Fibroblast of skin of left quadriceps (primary cell): ENCODE results near the gene BEX5.
"Not testable (repeated sequence)": the region's sequence is repeated elsewhere in the genome, so short reads cannot be mapped to it uniquely, and the experiment has no call there.

Experiments
- DNase-seq, 2 experiments: peaks; one replicate each; pipeline ENCODE4 v3.0.0-alpha.2; 2013; ENCODE audit warnings: low read depth in 2 of 2

BEX5 gene

DNA sequence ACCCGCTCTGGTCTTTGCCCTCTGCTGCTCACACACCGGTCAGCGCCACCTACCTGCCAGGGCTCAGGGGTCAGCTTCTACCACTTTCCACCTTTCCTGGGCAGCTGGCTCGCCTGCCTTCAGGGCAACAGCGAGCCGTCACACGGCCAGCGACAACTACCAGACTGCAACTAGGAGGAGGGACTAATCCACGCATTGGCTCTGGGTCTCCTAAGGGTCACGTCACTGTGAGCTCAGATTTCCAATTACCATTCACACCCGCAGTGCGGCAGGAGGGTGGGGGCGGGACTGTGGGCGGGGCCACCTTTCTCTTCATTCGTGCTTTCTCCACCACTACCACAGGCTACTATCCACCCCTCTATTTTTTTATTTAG is at the start of gene BEX5:
Gene BEX5, minus strand, starts transcription at position 172 of the 374 bp plus-strand sequence. CDS start 1,712 bp downstream, outside the sequence.
- peak; percentile 4 to 7 for DNase-seq

DNA sequence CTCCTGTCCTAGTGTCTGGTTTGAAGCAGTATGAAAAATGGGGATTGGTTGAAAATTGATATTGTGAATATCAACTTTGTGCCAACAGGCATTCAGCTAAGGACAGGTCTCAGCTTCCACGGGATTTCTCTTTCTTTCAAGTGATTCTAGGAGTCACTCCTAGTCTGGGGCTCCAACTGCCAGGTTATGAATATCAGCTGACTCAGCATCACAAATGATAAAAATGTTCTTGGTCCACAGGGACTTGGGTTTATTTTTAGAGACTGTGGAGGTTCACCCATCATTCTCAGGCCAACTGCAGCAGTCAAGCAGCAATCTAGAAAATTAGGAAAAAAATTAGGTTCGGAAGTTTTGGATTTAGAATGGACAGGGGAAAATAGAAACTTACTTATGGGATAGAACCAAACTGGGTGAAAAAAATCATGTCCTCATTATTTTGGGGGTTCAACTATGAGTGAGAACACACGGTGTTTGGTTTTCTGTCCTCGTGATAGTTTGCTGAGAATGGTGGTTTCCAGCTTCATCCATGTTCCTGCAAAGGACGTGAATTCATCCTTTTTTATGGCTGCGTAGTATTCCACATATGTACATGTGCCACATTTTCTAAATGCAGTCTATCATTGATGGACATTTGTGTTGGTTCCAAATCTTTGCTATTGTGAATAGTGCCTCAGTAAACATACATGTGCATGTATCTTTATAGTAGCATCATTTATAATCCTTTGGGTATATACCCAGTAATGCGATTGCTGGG is 30.4 kb upstream of the BEX5 start:
- no peak for DNase-seq

DNA sequence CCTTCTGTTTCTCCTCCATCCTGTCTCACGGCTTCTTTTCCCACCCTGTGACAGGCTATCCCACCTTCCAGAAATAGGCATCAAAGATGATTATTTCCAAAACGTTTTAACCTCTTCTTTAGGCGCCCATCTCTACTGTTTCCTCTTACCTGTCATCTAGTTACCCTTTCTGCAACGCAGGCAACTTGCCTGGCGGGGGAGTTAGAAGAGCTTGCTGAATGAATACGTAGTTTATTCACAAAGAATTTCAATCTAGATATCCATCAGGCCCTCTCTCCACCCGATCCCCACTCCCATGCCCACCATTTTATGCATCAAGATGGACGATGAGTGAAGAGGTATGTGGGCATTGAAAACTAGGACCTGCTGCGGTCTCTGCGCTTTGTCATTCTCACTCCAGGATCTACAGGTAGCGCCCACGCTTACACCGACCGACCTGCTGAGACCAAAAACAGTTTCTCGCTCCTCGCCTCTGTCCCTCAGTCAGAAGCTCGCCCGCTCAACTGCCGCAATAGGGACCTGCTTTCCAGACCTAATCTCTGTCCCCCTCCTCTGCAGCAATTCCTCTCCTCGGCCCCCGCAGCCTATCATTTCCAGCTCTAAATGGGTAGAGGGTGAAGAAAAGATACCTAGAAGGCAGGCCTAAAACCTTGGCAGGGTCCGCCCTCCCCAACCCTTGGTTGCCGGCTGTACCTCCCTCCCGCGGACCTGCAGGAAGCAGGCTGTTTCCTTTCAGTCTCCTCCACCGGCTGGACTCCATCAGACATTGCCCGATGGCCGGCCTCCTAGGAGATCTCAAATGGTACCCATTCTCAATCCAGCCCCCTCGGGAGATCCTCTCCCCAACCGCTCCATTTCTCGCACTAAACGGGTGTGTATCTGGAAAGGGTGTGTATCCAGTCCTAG is 624 bp downstream of the BEX5 start:
- no peak for DNase-seq

DNA sequence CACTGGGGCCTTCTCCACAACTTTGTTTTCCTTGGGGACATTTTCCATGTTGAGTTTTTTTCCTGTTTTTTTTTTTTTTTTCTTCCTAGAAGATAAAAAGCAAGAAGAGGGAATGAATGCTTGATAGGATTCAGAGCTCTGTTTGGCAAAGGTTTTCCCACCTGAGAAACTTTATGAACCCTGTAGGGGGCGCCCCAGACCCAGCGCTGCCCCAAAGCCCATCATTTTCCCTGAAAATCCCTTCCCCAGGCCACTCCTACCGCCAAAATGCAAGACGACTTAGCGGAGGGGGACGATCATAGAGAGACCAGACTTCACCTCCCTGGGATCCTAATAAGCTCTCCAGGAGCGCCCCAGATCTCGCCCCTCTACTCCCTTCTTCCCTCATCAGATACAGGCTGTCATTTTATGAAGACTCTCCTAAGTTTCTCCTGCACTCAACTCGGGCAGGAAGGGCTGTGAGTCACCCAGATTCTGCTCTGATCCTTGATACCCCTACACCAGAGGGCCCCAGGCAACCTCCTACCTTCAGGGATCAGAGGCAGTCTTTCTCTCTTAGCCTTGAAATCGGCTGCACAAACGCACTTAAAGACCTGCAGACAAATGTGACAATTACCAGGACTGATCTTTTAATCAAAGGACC is 1.4 kb downstream of the BEX5 start:
- DNase-seq = no peak

DNA sequence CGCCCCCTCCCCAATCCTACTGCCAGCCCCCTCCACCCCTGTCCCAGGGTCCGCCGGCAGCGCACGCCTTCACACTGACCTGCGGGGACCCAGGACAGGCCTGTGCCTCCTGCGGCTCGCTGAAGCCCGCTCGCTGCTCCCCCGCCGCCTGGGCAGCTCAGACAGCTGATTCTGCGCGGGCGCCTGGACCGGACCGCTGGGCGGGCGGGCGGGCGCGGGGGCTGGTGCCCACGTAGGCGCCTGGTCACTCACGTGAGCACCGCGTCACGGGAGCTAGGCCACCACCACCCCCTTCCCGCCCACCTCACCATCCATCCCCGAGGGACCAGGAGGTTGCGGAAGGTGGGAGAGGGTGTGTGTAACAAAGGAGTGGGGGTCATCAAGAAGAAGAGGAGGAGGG is 13.5 kb downstream of the BEX5 start, which contains the start of gene TCEAL6:
Gene TCEAL6, minus strand, starts transcription at position 208 of the 400 bp plus-strand sequence.
- not testable (repeated sequence) for DNase-seq

DNA sequence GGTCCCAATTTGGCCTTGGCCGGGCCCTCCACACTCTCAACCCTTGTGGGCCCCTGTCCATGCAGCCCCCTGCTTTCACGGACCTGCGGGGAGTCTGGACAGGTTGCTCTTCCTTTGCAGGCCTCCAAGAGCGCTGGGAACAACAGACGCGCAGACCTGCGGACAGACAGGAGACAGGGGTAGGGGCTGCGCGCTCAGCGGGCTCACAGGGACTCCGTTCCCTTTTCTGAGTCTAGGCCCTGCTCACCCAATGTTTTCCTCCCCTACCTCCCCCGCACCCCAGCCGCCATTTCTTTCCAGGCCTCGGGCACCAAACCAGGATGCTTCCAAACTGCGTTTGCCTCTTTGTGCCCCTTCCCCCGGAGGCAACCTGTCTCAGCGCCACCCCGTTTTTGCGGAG is 14.1 kb downstream of the BEX5 start:
- not testable (repeated sequence) for DNase-seq

DNA sequence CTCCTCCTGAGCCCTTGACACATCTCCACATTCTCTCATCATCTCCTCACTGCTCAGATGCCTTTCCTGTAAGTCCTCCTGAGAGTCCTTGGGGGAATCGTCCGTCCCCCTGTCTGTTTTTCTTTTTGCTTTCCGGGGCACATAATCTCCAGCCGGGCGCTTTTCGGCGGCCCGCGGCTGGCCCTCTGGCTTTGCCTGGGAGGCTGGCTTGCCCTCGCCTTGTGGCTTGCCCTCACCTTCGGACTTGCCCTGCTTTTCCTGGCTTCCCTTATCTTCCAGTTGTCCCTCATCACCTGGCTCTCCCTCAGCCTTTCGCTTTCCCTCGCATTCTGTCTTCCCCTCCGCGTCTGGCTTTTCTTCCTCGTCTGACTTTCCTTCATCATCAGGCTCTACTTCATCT is 14.9 kb downstream of the BEX5 start:
- not testable (repeated sequence) for DNase-seq

DNA sequence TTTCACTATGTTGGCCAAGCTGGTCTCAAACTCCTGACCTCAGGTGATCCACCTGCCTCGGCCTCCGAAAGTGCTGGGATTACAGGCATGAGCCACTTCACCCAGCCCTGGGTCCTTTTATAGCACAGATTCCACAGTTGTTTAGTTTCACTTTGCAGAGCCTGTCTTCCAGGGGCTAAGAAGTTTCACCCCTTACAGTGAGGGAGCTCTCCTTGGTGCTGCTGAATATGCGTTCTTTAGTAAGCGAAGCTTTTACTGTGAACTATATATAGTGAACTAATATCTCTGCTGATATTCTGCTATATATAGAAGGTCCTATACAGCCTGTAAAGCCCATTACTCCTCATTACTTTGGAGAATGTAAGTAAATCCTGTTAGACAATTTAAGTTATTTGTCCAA is 17.7 kb downstream of the BEX5 start:
- DNase-seq = no peak

DNA sequence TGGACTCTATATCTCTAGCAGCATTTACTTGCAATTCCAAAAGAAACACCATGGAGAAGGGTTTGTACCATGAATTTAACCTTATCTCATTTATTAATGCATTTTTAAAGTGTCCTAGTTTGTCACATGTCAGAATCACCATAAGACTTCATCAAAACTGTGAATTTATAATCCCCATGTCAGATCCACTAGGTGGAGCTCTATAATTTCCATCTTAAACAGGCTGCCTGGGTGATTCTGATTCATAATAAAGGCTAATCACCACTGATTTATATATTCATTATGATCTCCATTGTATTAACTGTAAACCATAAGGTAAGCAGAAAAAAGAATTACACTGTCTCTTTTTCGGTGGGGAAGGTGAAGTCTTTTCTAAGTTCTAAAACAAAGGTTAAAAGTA is 26.3 kb downstream of the BEX5 start:
- DNase-seq = no peak

DNA sequence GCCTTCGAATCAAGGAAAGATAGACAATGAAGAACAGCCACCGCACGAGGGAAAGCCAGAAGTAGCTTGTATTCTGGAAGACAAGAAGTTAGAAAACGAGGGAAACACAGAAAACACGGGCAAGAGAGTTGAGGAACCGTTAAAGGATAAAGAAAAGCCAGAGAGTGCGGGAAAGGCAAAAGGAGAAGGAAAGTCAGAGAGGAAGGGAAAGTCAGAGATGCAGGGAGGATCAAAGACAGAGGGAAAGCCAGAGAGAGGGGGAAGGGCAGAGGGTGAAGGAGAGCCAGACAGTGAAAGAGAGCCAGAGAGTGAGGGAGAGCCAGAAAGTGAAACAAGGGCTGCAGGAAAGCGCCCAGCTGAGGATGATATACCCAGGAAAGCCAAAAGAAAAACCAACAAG is 28.9 kb downstream of the BEX5 start:
- no peak for DNase-seq

DNA sequence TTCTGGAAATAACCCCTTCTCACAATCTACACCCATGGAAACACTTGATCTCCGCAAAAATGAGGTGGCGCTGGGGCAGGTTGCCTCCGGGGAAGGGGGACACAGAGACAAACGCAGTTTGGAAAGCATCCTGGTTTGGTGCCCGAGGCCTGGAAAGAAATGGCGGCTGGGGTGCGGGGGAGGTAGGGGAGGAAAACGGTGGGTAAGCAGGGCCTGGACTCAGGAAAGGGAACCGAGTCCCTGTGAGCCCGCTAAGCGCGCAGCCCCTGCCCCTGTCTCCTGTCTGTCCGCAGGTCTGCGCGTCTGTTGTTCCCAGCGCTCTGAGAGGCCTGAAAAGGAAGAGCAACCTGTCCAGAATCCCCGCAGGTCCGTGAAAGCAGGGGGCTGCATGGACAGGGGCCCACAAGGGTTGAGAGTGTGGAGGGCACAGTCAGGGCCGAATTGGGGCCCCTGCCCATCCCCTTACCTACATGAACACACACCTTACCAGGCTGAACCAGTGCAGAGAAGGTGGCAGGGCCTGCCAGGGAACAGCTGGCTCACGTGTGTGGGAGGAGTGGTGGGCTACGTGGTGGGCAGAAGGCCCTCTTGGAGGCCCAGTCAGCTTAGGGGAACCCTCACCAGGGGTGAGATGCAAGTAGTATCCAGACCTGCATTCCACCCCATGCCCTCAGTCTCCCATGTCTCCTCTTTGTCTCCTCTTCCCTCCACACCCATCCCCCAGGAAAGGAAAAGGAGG is 29.5 kb downstream of the BEX5 start:
- DNase-seq = not testable (repeated sequence)

DNA sequence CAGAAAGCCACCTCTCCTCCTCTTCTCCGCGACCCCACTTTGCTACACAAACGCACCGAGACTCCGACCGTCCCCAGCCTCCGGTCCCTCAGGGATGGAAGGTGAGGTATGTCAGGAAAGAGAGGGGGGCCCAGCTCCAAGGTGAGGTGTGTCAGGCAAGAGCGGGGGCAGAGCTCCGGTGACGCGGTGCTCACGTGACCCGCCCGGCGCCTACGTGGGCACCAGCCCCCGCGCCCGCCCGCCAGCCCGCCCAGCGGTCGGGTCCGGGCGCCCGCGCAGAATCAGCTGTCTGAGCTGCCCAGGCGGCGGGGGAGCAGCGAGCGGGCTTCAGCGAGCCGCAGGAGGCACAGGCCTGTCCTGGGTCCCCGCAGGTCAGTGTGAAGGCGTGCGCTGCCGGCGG is 30.3 kb downstream of the BEX5 start, which contains the start of gene TCEAL2:
Gene TCEAL2, plus strand, starts transcription at position 244 of the 400 bp plus-strand sequence. CDS start 1,152 bp downstream, outside the sequence.
- not testable (repeated sequence) for DNase-seq

DNA sequence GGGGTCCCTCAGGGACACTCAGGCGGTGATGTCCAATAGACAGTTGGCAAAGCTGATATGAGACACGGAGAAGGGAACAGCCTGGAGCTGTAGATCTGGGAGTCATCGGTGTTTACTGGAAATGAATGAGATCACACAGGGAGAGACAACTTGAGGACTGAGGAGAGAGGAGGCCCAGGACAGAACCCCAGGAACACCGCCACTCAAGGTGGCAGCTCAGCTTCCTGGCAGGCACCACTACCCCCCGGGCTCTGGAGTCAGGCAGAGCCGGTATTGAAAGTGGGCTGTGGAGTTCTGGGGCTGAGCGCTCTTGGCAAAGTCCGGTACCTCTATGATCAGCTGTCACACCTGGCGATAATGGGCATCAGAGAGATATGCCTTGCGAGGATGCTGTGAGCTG is 30.8 kb downstream of the BEX5 start:
- not testable (repeated sequence) for DNase-seq

DNA sequence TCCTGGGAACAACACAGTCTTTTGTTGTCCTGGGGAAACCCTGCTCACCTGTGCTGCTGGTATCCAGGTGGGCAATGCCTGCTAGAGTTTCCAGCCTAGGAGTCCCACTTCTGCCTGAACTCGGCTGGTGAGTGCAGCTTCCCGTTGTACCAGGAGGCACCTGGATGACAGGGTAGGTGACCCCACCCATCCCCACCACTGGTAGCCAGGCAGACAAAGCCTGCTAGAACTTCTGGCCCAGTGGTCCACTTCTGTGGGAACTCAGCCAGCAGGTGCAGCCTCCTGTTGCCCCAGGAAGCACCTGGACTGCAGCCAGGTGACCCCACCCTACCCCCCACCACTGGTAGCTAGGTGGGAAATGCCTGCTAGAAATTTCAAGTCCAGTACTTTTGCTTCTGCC is 40.0 kb downstream of the BEX5 start:
- no peak for DNase-seq

DNA sequence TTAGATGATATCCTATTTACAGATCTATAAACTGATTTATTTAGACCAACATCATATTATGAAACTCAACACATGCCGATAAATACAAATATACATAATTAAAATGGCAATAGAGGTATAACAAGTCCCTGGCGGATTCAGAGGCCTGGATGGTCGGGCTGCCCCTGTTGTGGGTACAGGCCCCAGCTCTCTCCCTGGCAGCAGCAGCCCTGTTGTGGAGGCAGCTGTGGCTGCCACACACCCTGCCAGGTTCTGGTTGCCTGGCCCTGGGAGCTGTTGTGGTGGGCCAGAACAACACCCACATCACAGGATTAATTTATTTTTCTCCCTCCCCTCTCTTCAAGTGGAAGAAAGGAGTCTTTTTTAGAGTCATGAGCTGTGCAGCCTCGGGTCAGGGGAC is 42.4 kb downstream of the BEX5 start:
- no peak for DNase-seq
